Fibroblast of skin of left quadriceps (primary cell): ENCODE measurements around the gene TSHR.
"Not testable (repeated sequence)": the region's sequence is repeated elsewhere in the genome, so short reads cannot be mapped to it uniquely, and the experiment has no call there.

ENCODE experiments used
- DNase-seq, 2 experiments: peaks; one replicate each; pipeline ENCODE4 v3.0.0-alpha.2; 2013; ENCODE audit warnings: low read depth in 2 of 2

The TSHR gene

GRCh38 chr14:81068176-81068782, 112.9 kb downstream of the TSHR start:
- DNase-seq = no peak

- no peak for DNase-seq
Measured at GRCh38 chr14:81070511-81070910, 115.1 kb downstream of the TSHR start.

DNA sequence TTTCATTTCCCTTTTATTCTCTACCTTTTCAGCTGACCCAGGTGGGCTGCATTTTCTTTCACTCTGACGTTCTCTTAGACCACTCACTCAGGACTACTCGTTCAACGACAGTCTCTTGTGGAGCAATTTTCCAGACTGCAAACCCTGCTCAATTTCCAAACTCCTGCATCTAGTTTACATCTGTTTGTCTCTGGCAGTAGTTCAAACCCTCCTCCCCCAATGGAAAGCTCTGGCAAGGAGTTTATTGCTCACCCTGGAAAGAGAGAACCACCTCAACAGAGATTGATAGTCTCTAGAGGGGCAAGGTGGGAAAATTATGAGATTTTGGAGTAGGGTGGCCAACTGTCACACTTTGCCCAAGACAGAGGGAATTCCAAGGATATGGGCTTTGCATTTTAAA, 130.2 kb downstream of the TSHR start:
- no peak for DNase-seq

- DNase-seq = no peak
Measured at GRCh38 chr14:81087230-81087629, 131.8 kb downstream of the TSHR start.

DNA sequence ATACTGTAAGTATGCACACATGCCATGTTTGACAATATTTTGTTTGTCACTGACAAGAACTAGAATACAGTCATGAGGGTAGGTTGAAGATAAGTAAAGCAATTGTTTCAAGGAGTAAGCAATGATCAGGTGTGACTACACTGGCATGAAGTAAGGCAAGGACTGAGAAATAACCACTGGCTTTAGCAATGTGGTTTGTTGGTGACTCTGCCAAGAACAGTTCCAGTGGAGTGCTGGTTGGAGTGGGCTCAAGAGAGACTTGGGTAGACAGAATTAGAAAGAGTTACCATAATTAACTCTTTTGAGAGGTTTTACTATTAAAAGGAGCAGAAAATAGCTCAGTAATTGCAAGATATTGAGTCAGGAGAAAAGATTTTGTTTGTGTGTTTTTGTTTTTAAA, 135.7 kb downstream of the TSHR start:
- DNase-seq = no peak

GRCh38 chr14:81091660-81092059, 136.2 kb downstream of the TSHR start:
- DNase-seq = no peak

DNA sequence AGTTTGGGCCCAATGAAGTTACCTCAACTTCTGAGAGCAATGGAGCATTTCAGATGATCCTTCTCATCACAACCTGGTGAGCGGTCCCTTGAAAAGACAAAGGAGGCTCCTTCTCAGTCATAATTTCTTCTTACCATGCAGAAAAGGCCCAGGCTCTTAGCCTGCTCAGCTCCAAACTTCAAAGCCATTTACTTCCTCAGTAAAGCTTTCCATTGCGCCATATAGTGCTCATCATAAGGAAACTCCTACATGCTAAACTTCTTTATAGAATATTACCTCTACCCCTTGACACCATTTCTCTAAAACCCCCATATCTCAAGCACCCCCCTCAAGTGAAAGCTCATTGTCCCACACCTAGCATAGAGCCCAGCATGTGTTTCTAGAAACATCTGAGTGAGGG, 138.2 kb downstream of the TSHR start:
- no peak for DNase-seq

DNA sequence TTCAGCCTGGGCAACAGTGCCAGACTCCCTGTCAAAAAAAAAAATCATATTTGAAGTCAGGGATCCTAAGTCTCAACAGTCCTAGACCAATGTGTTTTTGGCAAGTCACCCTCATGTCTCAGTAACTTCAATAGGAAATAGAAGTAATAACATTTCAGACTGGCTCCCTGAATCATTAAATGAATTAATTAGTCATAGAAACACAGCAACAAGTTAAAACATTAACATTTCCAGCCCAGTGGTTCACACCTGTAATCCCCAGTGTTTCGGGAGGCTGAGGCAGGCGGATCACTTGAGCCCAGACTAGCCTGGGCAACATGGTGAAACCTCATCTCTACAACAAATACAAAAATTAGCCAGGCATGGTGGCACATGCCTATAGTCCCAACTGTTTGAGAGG, 140.1 kb downstream of the TSHR start:
- no peak for DNase-seq

- DNase-seq = no peak
Measured at GRCh38 chr14:81096656-81097055, 141.2 kb downstream of the TSHR start.

- DNase-seq = no peak
Measured at GRCh38 chr14:81102217-81102616, 146.8 kb downstream of the TSHR start.

GRCh38 chr14:81103443-81103842, 148.0 kb downstream of the TSHR start:
- no peak for DNase-seq

DNA sequence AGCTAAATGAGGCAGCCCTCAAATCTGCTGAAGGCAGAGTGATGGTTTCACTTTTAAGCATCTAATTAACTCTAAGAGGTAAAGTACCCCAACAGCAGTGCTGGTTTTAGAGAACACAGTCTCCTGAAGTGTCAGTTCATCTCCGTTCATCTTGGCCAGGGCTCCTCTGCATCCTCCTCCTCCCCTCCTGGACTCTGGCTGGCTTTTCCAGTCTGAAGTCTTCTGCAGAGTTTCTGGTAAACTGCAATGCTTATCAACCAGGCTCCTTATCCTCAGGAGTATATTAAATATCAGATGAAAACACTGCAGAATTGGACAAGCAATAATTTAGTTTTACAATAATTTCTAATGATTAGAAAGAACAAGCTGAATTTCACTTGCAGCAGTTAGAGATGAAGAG, 150.0 kb downstream of the TSHR start:
- DNase-seq = no peak

DNA sequence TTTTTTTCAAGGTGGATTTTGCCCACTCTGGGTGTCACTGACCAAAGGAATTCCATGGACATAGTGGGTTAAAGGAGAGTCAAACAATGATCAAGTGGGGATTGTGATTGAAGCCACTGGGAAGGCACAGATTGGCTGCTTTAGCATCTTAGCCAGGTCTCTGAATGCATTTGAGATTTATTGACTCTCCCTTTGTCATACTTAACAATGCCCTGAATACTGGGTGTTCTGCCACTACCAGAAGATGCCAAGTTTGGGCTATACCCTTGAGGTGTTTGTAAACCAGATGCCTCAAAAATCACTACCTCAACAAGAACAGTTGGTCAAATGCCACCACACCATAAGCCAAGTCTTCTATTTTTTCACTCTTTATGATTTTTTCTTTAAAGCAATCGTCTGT, 150.5 kb downstream of the TSHR start:
- no peak for DNase-seq

GRCh38 chr14:81110186-81110585, 154.8 kb downstream of the TSHR start:
- no peak for DNase-seq

DNA sequence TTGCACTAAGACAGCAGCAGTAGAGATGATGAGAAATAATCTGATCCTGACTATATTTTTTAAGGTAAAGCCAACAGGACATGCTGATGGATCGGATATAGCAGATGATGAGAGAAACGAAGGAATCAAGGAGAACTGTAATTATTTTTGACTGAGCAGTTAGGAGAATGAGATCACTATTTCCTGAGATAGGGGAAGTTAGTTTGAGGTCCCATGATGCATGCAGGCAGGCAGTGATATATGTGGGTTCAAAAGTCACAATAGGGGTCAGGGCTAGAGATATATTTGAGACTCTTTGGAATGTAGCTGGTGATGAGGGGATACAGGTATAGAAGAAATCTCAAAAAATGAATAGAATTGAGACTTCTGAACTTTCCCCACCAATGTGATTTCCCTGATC, 157.8 kb downstream of the TSHR start:
- no peak for DNase-seq

GRCh38 chr14:81113945-81114820, 158.8 kb downstream of the TSHR start:
- not testable (repeated sequence) for DNase-seq

GRCh38 chr14:81120501-81120900, 165.1 kb downstream of the TSHR start:
- no peak for DNase-seq

DNA sequence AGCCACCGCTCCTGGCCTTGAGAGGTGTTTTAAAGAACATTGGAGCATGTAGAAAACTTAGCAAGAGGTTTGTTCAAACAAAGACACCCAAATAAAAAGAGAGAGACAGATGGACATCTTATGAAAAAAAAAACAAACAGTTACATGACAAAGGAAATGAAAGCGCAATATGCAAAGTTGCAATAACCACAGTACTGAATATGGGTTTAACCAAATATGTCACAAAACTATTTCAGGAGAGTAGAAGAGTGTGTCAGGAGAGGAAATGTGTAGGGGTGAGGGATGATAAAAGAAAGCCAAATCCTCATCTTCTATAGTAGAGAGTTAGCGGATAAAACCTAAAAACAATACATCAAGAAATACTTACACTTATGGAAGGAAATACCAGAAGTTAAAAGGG, 166.9 kb downstream of the TSHR start:
- no peak for DNase-seq

GRCh38 chr14:81123811-81124210, 168.4 kb downstream of the TSHR start:
- DNase-seq = no peak

- no peak for DNase-seq
Measured at GRCh38 chr14:81125536-81125935, 170.1 kb downstream of the TSHR start.

DNA sequence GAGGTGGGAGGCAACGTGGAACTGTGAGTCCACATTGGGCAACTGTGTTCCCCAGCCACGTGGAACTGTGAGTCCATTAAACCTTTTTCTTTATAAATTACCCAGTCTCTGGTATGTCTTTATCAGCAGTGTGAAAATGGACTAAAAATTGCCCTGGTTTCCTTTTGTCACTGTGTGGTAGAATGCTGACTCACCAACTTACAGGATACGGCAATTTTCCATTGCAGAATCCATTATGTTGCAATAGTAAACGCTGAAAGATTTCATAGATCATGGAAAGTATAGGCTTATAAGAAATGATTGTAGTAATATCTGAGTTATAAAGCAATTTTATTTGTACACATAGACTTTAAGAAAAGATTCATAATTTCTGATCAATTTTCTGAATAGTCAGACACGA, 172.4 kb downstream of the TSHR start:
- no peak for DNase-seq

DNA sequence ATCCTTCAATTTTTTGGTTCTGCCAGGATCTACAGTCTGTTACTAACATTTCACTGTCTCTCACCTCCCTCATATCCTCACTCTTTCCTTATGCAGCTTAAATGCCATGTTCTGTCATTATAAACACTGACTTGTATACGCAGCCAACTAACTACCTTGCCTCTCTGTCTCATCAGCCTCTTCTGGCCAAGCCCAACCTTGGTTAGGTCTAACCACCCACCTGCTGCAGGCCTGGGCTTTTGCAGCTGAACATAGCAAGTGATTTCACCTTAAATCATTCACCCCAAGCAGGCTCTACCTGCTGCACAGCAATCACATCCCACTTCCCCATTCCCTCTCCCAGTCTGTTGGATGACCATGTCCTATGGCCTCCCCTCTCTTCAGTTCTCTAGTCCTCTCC, 173.8 kb downstream of the TSHR start:
- no peak for DNase-seq

GRCh38 chr14:81132468-81132867, 177.0 kb downstream of the TSHR start:
- no peak for DNase-seq

- no peak for DNase-seq
Measured at GRCh38 chr14:81133400-81133799, 178.0 kb downstream of the TSHR start.
